AG04449 (cell line): ENCODE measurements around the gene RNF215.

Experiments used
- CTCF ChIA-PET: fragments of 350-600 bp; formaldehyde crosslinking; extraction: SDS; loops from one replicate; lab custom pipeline; 2021; ENCODE audit warnings: antibody characterized with exemption; lab: Yijun Ruan, JAX
- POLR2A ChIA-PET: fragments of 400-600, 350-600 bp; formaldehyde crosslinking; extraction: SDS; loops from one replicate; lab custom pipeline; 2020; ENCODE audit warnings: antibody characterized with exemption, inconsistent platforms; lab: Yijun Ruan, JAX
- DNase-seq: peaks from one replicate; pipeline ENCODE4 v3.0.0-alpha.2; 2010; ENCODE audit warnings: low read depth, low spot score
- H3K4me3 ChIP-seq: 2 replicates; pipeline ENCODE4 v1.5.1; 2011; ENCODE audit warnings: low read depth, mild to moderate bottlenecking, control low read depth, low read length
- TF ChIP-seq, protein P1 (sequence below): IDR thresholded peaks from one replicate; pipeline ENCODE4 v1.5.1; 2011; ENCODE audit warnings: mild to moderate bottlenecking, moderate library complexity, low read length, control low read depth, inconsistent platforms; ENCODE audit not compliant: insufficient read depth; ENCODE audit errors: missing control alignments

RNF215 gene

GRCh38 chr22:30365891-30366290 lies 21.3 kb downstream of the RNF215 start:
- TF ChIP-seq, protein P1, sequence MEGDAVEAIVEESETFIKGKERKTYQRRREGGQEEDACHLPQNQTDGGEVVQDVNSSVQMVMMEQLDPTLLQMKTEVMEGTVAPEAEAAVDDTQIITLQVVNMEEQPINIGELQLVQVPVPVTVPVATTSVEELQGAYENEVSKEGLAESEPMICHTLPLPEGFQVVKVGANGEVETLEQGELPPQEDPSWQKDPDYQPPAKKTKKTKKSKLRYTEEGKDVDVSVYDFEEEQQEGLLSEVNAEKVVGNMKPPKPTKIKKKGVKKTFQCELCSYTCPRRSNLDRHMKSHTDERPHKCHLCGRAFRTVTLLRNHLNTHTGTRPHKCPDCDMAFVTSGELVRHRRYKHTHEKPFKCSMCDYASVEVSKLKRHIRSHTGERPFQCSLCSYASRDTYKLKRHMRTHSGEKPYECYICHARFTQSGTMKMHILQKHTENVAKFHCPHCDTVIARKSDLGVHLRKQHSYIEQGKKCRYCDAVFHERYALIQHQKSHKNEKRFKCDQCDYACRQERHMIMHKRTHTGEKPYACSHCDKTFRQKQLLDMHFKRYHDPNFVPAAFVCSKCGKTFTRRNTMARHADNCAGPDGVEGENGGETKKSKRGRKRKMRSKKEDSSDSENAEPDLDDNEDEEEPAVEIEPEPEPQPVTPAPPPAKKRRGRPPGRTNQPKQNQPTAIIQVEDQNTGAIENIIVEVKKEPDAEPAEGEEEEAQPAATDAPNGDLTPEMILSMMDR = no peak
- no peak overlapping the region for H3K4me3 ChIP-seq
- ChIA-PET CTCF (interaction anchor here (0.9 to 2.2 kb wide), 2 partner anchors 21 to 78 kb away, joined by 3 to 7 read pairs; partner anchors contain the start of gene RNF215), POLR2A (interaction anchor here (1.2 kb wide), 1 partner anchor 10 kb away, joined by 3 read pairs; the partner anchor contains the start of genes CCDC157 and SF3A1)
- no peak for DNase-seq

GRCh38 chr22:30362651-30363281 lies 24.4 kb downstream of the RNF215 start:
- H3K4me3 ChIP-seq = no peak overlapping the region
- no peak for DNase-seq
- TF ChIP-seq, protein P1 = no peak
- CTCF ChIA-PET = interaction anchor here (1.3 to 2.9 kb wide), 3 partner anchors 10 to 101 kb away, joined by 3 to 9 read pairs (median 4); no protein-coding TSS in a partner anchor
- POLR2A ChIA-PET = no interaction called here

- H3K4me3 ChIP-seq = no peak overlapping the region
- no peak for DNase-seq
- ChIA-PET POLR2A (no interaction called here), CTCF (interaction anchor here (1.3 to 2.9 kb wide), 3 partner anchors 9 to 101 kb away, joined by 3 to 9 read pairs (median 4); no protein-coding TSS in a partner anchor)
- TF ChIP-seq, protein P1 = no peak
Measured at GRCh38 chr22:30361916-30362650, 25.1 kb downstream of the RNF215 start.

DNA sequence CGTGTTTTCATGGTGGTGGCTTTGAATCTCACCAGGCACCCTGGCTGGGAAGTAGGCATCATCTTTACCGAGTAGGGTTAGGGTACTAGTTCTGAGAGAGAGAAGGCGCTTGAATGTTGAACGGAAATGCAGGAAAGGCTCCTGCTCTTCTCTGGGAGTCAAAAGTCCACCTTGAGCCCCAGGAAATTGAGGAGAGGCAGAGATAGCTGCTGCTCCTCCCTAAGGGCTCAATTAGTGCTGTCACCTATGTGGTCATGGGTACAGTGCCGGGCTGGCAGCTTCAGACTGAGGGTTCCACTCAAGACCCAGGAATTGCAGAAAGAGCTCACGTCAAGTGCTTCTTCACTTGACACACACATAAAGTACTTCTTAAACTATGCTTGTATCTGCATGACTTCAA lies 28.7 kb downstream of the RNF215 start:
- ChIA-PET CTCF (interaction anchor here (1.0 to 1.5 kb wide), 2 partner anchors 29 to 95 kb away, joined by 3 to 6 read pairs; partner anchors contain the start of gene RNF215), POLR2A (no interaction called here)
- no peak for DNase-seq
- TF ChIP-seq, protein P1 = no peak
- no peak overlapping the region for H3K4me3 ChIP-seq

GRCh38 chr22:30357650-30358215 lies 29.5 kb downstream of the RNF215 start:
- H3K4me3 ChIP-seq = peak overlapping the region; percentile 84
- TF ChIP-seq, protein P1 = no peak
- CTCF ChIA-PET = interaction anchor here (1.0 to 2.1 kb wide), 3 partner anchors 10 to 70 kb away, joined by 3 to 11 read pairs (median 6); partner anchors contain the start of gene RNF215
- no peak for DNase-seq
- POLR2A ChIA-PET = interaction anchor here (1.3 to 2.1 kb wide), 2 partner anchors 31 to 66 kb away, joined by 7 to 8 read pairs; partner anchors contain the start of gene TBC1D10A
